IMR-90 (cell line): Measurements from ENCODE around the gene PPM1M. TPM values are rescaled to one million over a fixed set of nuclear protein-coding genes. Genes with fewer than 3 reads are reported as not detected.

Experiments used
- ATAC-seq: fragments of 200-7000 bp; cut with Tn5 transposase; 2 replicates; pipeline ENCODE4 v1.9.1; 2020; ENCODE audit warnings: low read depth, mild to moderate bottlenecking, moderate library complexity
- BruUV-seq: library from RNA; stranded (reverse); fragments of 400-500 nt; replicated peaks from 2 replicates; lab custom pipeline; 2021; lab: Mats Ljungman, UMichigan
- CTCF ChIA-PET: fragments of 300-600 bp; formaldehyde crosslinking; extraction: SDS; loops from one replicate; lab custom pipeline; 2021; ENCODE audit warnings: antibody characterized with exemption; lab: Yijun Ruan, JAX
- POLR2A ChIA-PET: fragments of 300-600 bp; sonication (Branson Sonifier 250); formaldehyde crosslinking; loops from one replicate; lab custom pipeline; 2022; ENCODE audit warnings: antibody characterized with exemption; ENCODE audit not compliant: unreplicated experiment; lab: Charles Lee
- DNase-seq: peaks from one replicate; pipeline ENCODE4 v3.0.0; 2013
- H2AFZ ChIP-seq: replicated peaks from 2 replicates; pipeline ENCODE3; 2013; ENCODE audit warnings: low read length, mild to moderate bottlenecking; ENCODE audit not compliant: poor library complexity
- H2AK5ac ChIP-seq: 2 replicates; pipeline ENCODE4 v1.6.1; 2013; ENCODE audit warnings: low read depth, low read length, inconsistent platforms
- H2AK9ac ChIP-seq: replicated peaks from 2 replicates; pipeline ENCODE3; 2013; ENCODE audit warnings: mild to moderate bottlenecking, low read depth, low read length, moderate library complexity; ENCODE audit not compliant: poor library complexity
- H2BK120ac ChIP-seq: 2 replicates; pipeline ENCODE4 v1.6.1; 2013; ENCODE audit warnings: low read depth, low read length, inconsistent platforms
- H2BK15ac ChIP-seq: 3 replicates; pipeline ENCODE4 v1.6.1; 2013; ENCODE audit warnings: low read depth, low read length, inconsistent platforms
- H2BK20ac ChIP-seq: 2 replicates; pipeline ENCODE4 v1.6.1; 2013; ENCODE audit warnings: low read depth, mild to moderate bottlenecking, inconsistent platforms, low read length, moderate library complexity
- H2BK5ac ChIP-seq: 2 replicates; pipeline ENCODE4 v1.6.1; 2013; ENCODE audit warnings: mild to moderate bottlenecking, low read depth, low read length, inconsistent platforms; ENCODE audit not compliant: poor library complexity, severe bottlenecking
- H3K14ac ChIP-seq: replicated peaks from 2 replicates; pipeline ENCODE4 v1.6.1; 2013; ENCODE audit warnings: low read depth, low read length, inconsistent platforms
- H3K18ac ChIP-seq: 2 replicates; pipeline ENCODE4 v1.6.1; 2013; ENCODE audit warnings: low read depth, low read length, control low read depth
- H3K23ac ChIP-seq: 2 replicates; pipeline ENCODE4 v1.6.1; 2013; ENCODE audit warnings: low read depth, low read length, inconsistent platforms
- H3K27ac ChIP-seq: 2 replicates; pipeline ENCODE4 v1.5.1; 2013; ENCODE audit warnings: mild to moderate bottlenecking, control low read depth, low read length; ENCODE audit not compliant: insufficient read depth
- H3K27me3 ChIP-seq: 2 replicates; pipeline ENCODE4 v1.6.1; 2013; ENCODE audit warnings: low read length; ENCODE audit not compliant: control insufficient read depth, insufficient read depth
- H3K36me3 ChIP-seq: 2 replicates; pipeline ENCODE4 v1.6.1; 2013; ENCODE audit warnings: low read length, mixed read lengths; ENCODE audit not compliant: control insufficient read depth, insufficient read depth
- H3K4ac ChIP-seq: 2 replicates; pipeline ENCODE4 v1.6.1; 2013; ENCODE audit warnings: low read depth, low read length, inconsistent platforms
- H3K4me1 ChIP-seq: 2 replicates; pipeline ENCODE4 v1.6.1; 2013; ENCODE audit warnings: low read length, mixed read lengths; ENCODE audit not compliant: control insufficient read depth, insufficient read depth
- H3K4me2 ChIP-seq: 2 replicates; pipeline ENCODE4 v1.6.1; 2013; ENCODE audit warnings: low read depth, mild to moderate bottlenecking, control low read depth, low read length, moderate library complexity
- H3K4me3 ChIP-seq: 2 replicates; pipeline ENCODE4 v1.5.1; 2013; ENCODE audit warnings: low read depth, mild to moderate bottlenecking, control low read depth, low read length, moderate library complexity; ENCODE audit not compliant: insufficient read depth
- H3K56ac ChIP-seq: 2 replicates; pipeline ENCODE4 v1.6.1; 2013; ENCODE audit warnings: low read length, inconsistent platforms; ENCODE audit not compliant: insufficient read depth; ENCODE audit errors: extremely low read depth
- H3K79me1 ChIP-seq, 2 experiments: 2 replicates each; pipeline ENCODE4 v1.6.1; 2013; ENCODE audit warnings: low read length in 2 of 2, inconsistent platforms in 1 of 2, low read depth in 1 of 2
- H3K9ac ChIP-seq: 2 replicates; pipeline ENCODE4 v1.6.1; 2013; ENCODE audit warnings: low read depth, low read length, control low read depth
- H3K9me1 ChIP-seq: 2 replicates; pipeline ENCODE4 v1.6.1; 2013; ENCODE audit warnings: low read length, inconsistent platforms; ENCODE audit not compliant: insufficient read depth
- H3K9me3 ChIP-seq: 2 replicates; pipeline ENCODE4 v1.6.1; 2013; ENCODE audit warnings: low read length; ENCODE audit not compliant: control insufficient read depth, insufficient read depth
- H4K20me1 ChIP-seq: 2 replicates; pipeline ENCODE4 v1.6.1; 2013; ENCODE audit warnings: low read length, inconsistent platforms; ENCODE audit not compliant: insufficient read depth
- H4K5ac ChIP-seq: 2 replicates; pipeline ENCODE4 v1.6.1; 2013; ENCODE audit warnings: mild to moderate bottlenecking, low read depth, low read length, control low read depth
- H4K8ac ChIP-seq, 2 experiments: 2 replicates each; pipeline ENCODE4 v1.6.1; 2013; ENCODE audit warnings: low read depth in 2 of 2, low read length in 2 of 2, control low read depth in 1 of 2, inconsistent platforms in 1 of 2
- H4K91ac ChIP-seq: 2 replicates; pipeline ENCODE4 v1.6.1; 2013; ENCODE audit warnings: low read depth, low read length, inconsistent platforms; ENCODE audit not compliant: insufficient read depth
- BHLHE40 ChIP-seq: fragments of 150-350 bp; IDR thresholded peaks from 2 replicates; pipeline ENCODE4 v1.6.1; 2016; ENCODE audit warnings: mild to moderate bottlenecking, low read depth, low read length
- CEBPB ChIP-seq: IDR thresholded peaks from 2 replicates; pipeline ENCODE4 v1.6.1; 2012; ENCODE audit warnings: low read depth, low read length, improper control_type of control experiment
- CHD1 ChIP-seq: IDR thresholded peaks from 2 replicates; pipeline ENCODE4 v1.6.1; 2012; ENCODE audit warnings: low read depth, low read length, improper control_type of control experiment
- CTCF ChIP-seq: conservative IDR thresholded peaks from 2 replicates; pipeline ENCODE4 v1.5.1; 2012; ENCODE audit warnings: mild to moderate bottlenecking, low read depth, low read length, improper control_type of control experiment
- ELK1 ChIP-seq: fragments of 150-350 bp; IDR thresholded peaks from 2 replicates; pipeline ENCODE4 v1.6.1; 2016; ENCODE audit warnings: low read depth, mild to moderate bottlenecking, low read length, moderate library complexity, borderline replicate concordance
- FOS ChIP-seq: fragments of 150-350 bp; IDR thresholded peaks from 2 replicates; pipeline ENCODE4 v1.6.1; 2016; ENCODE audit warnings: low read depth, low read length
- MAZ ChIP-seq: IDR thresholded peaks from 2 replicates; pipeline ENCODE4 v1.6.1; 2012; ENCODE audit warnings: low read depth, mild to moderate bottlenecking, low read length, improper control_type of control experiment, moderate library complexity, borderline replicate concordance
- MXI1 ChIP-seq: IDR thresholded peaks from 2 replicates; pipeline ENCODE4 v1.6.1; 2012; ENCODE audit warnings: low read depth, mild to moderate bottlenecking, low read length, moderate library complexity, borderline replicate concordance
- NFE2L2 ChIP-seq: fragments of 150-350 bp; IDR thresholded peaks from 2 replicates; pipeline ENCODE4 v1.6.1; 2016; ENCODE audit warnings: low read depth, mild to moderate bottlenecking, low read length
- RAD21 ChIP-seq: IDR thresholded peaks from 2 replicates; pipeline ENCODE4 v1.6.1; 2012; ENCODE audit warnings: low read length, improper control_type of control experiment
- RCOR1 ChIP-seq: IDR thresholded peaks from 2 replicates; pipeline ENCODE4 v1.6.1; 2012; ENCODE audit warnings: mild to moderate bottlenecking, low read length, improper control_type of control experiment; ENCODE audit not compliant: insufficient replicate concordance
- SMC3 ChIP-seq: fragments of 150-350 bp; IDR thresholded peaks from 2 replicates; pipeline ENCODE4 v1.6.1; 2016; ENCODE audit warnings: low read depth, mild to moderate bottlenecking, antibody characterized with exemption, low read length, moderate library complexity
- USF2 ChIP-seq: fragments of 150-350 bp; IDR thresholded peaks from 2 replicates; pipeline ENCODE4 v1.6.1; 2017; ENCODE audit warnings: mild to moderate bottlenecking, antibody characterized with exemption, low read length, low read depth
- WGBS, 2 experiments: methylation state at CpG; one replicate each; pipeline versions ENCODE4 v1.1.5 to v1.1.7; 2013; ENCODE audit warnings: missing lambda C conversion rate in 2 of 2; ENCODE audit not compliant: insufficient read length in 1 of 2; ENCODE audit errors: extremely low coverage in 2 of 2; 5-methylcytosine and 5-hydroxymethylcytosine counted together
- dilution Hi-C: fragments of 300-500 bp; cut with HindIII; formaldehyde crosslinking; loops from one replicate; pipeline ENCODE4 v1.14.3; 2018; ENCODE audit warnings: low sequenced_read_pairs; ENCODE audit not compliant: unreplicated experiment
- in situ Hi-C: fragments of 300-500 bp; cut with MboI; formaldehyde crosslinking; loops from 3 replicates; pipeline ENCODE4 v1.14.3; 2019; ENCODE audit warnings: low sequenced_read_pairs, inconsistent platforms, mixed read lengths
- intact Hi-C: fragments of 100-400 bp; cut with micrococcal nuclease; formaldehyde crosslinking; loops from 2 replicates; pipeline ENCODE4 v1.10.0; 2022
- polyA plus RNA-seq, 3 experiments: library from polyadenylated mRNA; depleted of rRNA; stranded (reverse); fragments of >200 nt; gene quantifications; 2 replicates each; pipeline ENCODE4 v1.2.3, GENCODE V29; 2012; ENCODE audit warnings: low replicate concordance in 1 of 3
- total RNA-seq: library from RNA; depleted of rRNA; stranded (reverse); fragments of >200 nt; gene quantifications from 2 replicates; pipeline ENCODE4 v1.2.3, GENCODE V29; 2012

Gene PPM1M
- total and polyA plus RNA-seq, 2 of the 4 experiments (the other 2 are of a cell fraction), result 12.2 to 18.1 TPM

- H3K9me1 ChIP-seq, result no peaks in the 10 kb centered on the region
- H3K4me1 ChIP-seq, result 0 out of 2 replicates have a peak, but pooled peaks cover 2% of the 10 kb centered on the region
- H3K23ac ChIP-seq, result no peak overlapping the region
- no CpG with 5 or more reads among the region's 4 CpGs for WGBS, 2 experiments
- TF ChIP-seq RCOR1 (no peak), SMC3 (no peak), CHD1 (no peak), CTCF (no peak), MAZ (no peak), MXI1 (no peak), RAD21 (no peak), BHLHE40 (no peak), NFE2L2 (no peak), FOS (no peak), USF2 (no peak), CEBPB (no peak), ELK1 (no peak)
- no peak overlapping the region for H3K4me2 ChIP-seq
- no peak overlapping the region for H2AK5ac ChIP-seq
- H2AK9ac ChIP-seq, result no peak overlapping the region
- H4K20me1 ChIP-seq, result peaks cover 26% of the 10 kb centered on the region
- no peak overlapping the region for H3K4ac ChIP-seq
- no peak for ATAC-seq
- in situ Hi-C loops, result no loop called here
- no peak overlapping the region for H3K14ac ChIP-seq
- no peak overlapping the region for H3K4me3 ChIP-seq
- dilution Hi-C loops, result no loop called here
- no peak overlapping the region for H2AFZ ChIP-seq
- H3K36me3 ChIP-seq, result peaks cover 64% of the 10 kb centered on the region
- H3K18ac ChIP-seq, result no peak overlapping the region
- no TSS peak for BruUV-seq
- H3K27me3 ChIP-seq, result no peaks in the 10 kb centered on the region
- H4K8ac ChIP-seq, result no peak overlapping the region
- no peak overlapping the region for H2BK120ac ChIP-seq
- no peak overlapping the region for H2BK15ac ChIP-seq
- no peak overlapping the region for H3K9ac ChIP-seq
- POLR2A ChIA-PET, result no interaction called here
- H3K27ac ChIP-seq, result no peak overlapping the region
- H2BK20ac ChIP-seq, result no peak overlapping the region
- no peaks in the 10 kb centered on the region for H3K9me3 ChIP-seq
- H4K5ac ChIP-seq, result no peak overlapping the region
- peaks cover 20 to 66% of the 10 kb centered on the region in 2 experiments for H3K79me1 ChIP-seq
- no peak overlapping the region for H2BK5ac ChIP-seq
- intact Hi-C loops, result no loop called here
- CTCF ChIA-PET, result interaction anchor here (0.6 to 1.3 kb wide), 2 partner anchors 12 to 26 kb away, joined by 3 to 14 read pairs; partner anchors contain the start of gene PPM1M
- H3K56ac ChIP-seq, result no peak overlapping the region
- DNase-seq, result no peak
- no peak overlapping the region for H4K91ac ChIP-seq
These were observed 12.4 kb downstream of the PPM1M start for GRCh38 chr3:52257911-52258310.
